Right lung (tissue), 5 donors: Measurements from ENCODE around the gene SPA17. TPM values are rescaled to one million over a fixed set of nuclear protein-coding genes. Genes with fewer than 3 reads are reported as not detected.

ENCODE experiments used
- polyA plus RNA-seq, 5 donors: library from polyadenylated mRNA; unstranded; fragments of 120-200 nt; gene quantifications; one replicate each; pipeline versions ENCODE4 v1.2.1 to v1.2.3, GENCODE V29; 2013; ENCODE audit warnings: inconsistent platforms in 1 of 5, low replicate concordance in 1 of 5; ENCODE audit not compliant: insufficient read length in 5 of 5, insufficient read depth in 1 of 5

Gene SPA17
- polyA plus RNA-seq, 5 donors, result 12.3 to 19.1 (median 15.6) TPM

Other genes starting within 250 kb of the SPA17 start
- not detected for gene OR8B4, start 249.0 kb upstream of the SPA17 start, polyA plus RNA-seq
- gene OR8B8, start 228.2 kb upstream of the SPA17 start, polyA plus RNA-seq, result not detected
- not detected for gene OR8B12, start 130.2 kb upstream of the SPA17 start, polyA plus RNA-seq
- gene OR8A1, start 103.9 kb upstream of the SPA17 start, polyA plus RNA-seq, result under 1 TPM in 3 of 5 donors, not detected in 2; 0.03 to 0.06 (median 0.04) TPM
- gene PANX3, start 62.5 kb upstream of the SPA17 start, polyA plus RNA-seq, result under 1 TPM in 1 of 5 donors, not detected in 4; 0.08 TPM
- gene TBRG1, start 51.0 kb upstream of the SPA17 start, polyA plus RNA-seq, result 10 to 100 TPM; 34.8 to 38.9 (median 38.3) TPM
- 10 to 100 TPM; 13.8 to 17.5 (median 14.7) TPM for gene SIAE, start 165 bp upstream of the SPA17 start, polyA plus RNA-seq
- 10 to 100 TPM; 15.8 to 30.2 (median 21.5) TPM for gene NRGN, start 66.0 kb downstream of the SPA17 start, polyA plus RNA-seq
- gene VSIG2, start 78.4 kb downstream of the SPA17 start, polyA plus RNA-seq, result 10 to 100 TPM; 22.5 to 32.9 (median 28.8) TPM
- 100 to 1,000 TPM in 4 of 5 donors, 10 to 100 TPM in 1; 98.1 to 144 (median 116) TPM for gene ESAM, start 88.4 kb downstream of the SPA17 start, polyA plus RNA-seq
- gene MSANTD2, start 126.5 kb downstream of the SPA17 start, polyA plus RNA-seq, result 10 to 100 TPM; 36.6 to 45.9 (median 40.7) TPM
- gene ROBO3, start 191.5 kb downstream of the SPA17 start, polyA plus RNA-seq, result 10 to 100 TPM; 34.8 to 64.9 (median 47.9) TPM
- 10 to 100 TPM; 26.0 to 63.9 (median 42.5) TPM for gene ROBO4, start 224.0 kb downstream of the SPA17 start, polyA plus RNA-seq
- not detected for gene HEPN1, start 245.3 kb downstream of the SPA17 start, polyA plus RNA-seq